GM12878 (cell line): ENCODE data around the gene ACOT12. TPM values are rescaled to one million over a fixed set of nuclear protein-coding genes. Genes with fewer than 3 reads are reported as not detected.

Experiments used
- ATAC-seq: fragments of 200-7000 bp; cut with Tn5 transposase; 3 replicates; pipeline ENCODE4 v1.9.1; 2020; ENCODE audit warnings: mild to moderate bottlenecking, moderate library complexity
- BruUV-seq: library from RNA; stranded (reverse); fragments of 400-500 nt; replicated peaks from 2 replicates; lab custom pipeline; 2021; lab: Mats Ljungman, UMichigan
- CTCF ChIA-PET: fragments of 300-600 bp; sonication (Branson Sonifier 250); formaldehyde crosslinking; extraction: SDS; loops from one replicate; lab custom pipeline; 2021; ENCODE audit warnings: inconsistent platforms; lab: Yijun Ruan, JAX
- POLR2A ChIA-PET: fragments of 350-600 bp; formaldehyde crosslinking; extraction: SDS; loops from one replicate; lab custom pipeline; 2021; ENCODE audit warnings: inconsistent platforms; lab: Charles Lee
- RAD21 ChIA-PET: fragments of 300-600 bp; sonication (Branson Sonifier 250); formaldehyde crosslinking; loops from one replicate; lab custom pipeline; 2023; ENCODE audit warnings: antibody characterized with exemption; ENCODE audit not compliant: unreplicated experiment; lab: Charles Lee
- SMC1A ChIA-PET: fragments of 300-600 bp; sonication (Branson Sonifier 250); formaldehyde crosslinking; loops from one replicate; lab custom pipeline; 2023; ENCODE audit not compliant: unreplicated experiment, uncharacterized antibody; lab: Charles Lee
- DNase-seq: peaks from one replicate; pipeline ENCODE4 v3.0.0-alpha.2; 2011; ENCODE audit warnings: low read depth, low spot score
- FAIRE-seq: peaks from 3 replicates; lab custom pipeline; 2011; peaks lifted over from hg19 to GRCh38; lab: Jason Lieb, UNC
- H2AFZ ChIP-seq: 2 replicates; pipeline ENCODE4 v1.6.0; 2011; ENCODE audit warnings: low read depth, low read length, control low read depth; ENCODE audit not compliant: control insufficient read depth
- H3K27ac ChIP-seq: 2 replicates; pipeline ENCODE4 v1.5.1; 2011; ENCODE audit warnings: control low read depth; ENCODE audit not compliant: control insufficient read depth, insufficient read depth
- H3K27me3 ChIP-seq, 2 experiments: replicated peaks in 1 of 2; 2 replicates each; pipeline versions ENCODE4 v1.6.0 to v1.6.1; 2011; ENCODE audit warnings: low read length in 1 of 2; ENCODE audit not compliant: control insufficient read depth in 2 of 2, insufficient read depth in 2 of 2
- H3K36me3 ChIP-seq, 2 experiments: 2 replicates each; pipeline ENCODE4 v1.5.1; 2011; ENCODE audit warnings: low read length in 1 of 2; ENCODE audit not compliant: control insufficient read depth in 2 of 2, insufficient read depth in 2 of 2
- H3K4me1 ChIP-seq: 2 replicates; pipeline ENCODE4 v1.6.1; 2011; ENCODE audit warnings: mild to moderate bottlenecking, low read length, moderate library complexity, mixed read lengths; ENCODE audit not compliant: control insufficient read depth, insufficient read depth
- H3K4me2 ChIP-seq: 2 replicates; pipeline ENCODE4 v1.6.0; 2011; ENCODE audit warnings: control low read depth; ENCODE audit not compliant: control insufficient read depth, insufficient read depth
- H3K4me3 ChIP-seq: fragments of 200-600 bp; sonication (generic); 2 replicates; pipeline ENCODE4 v1.5.1; 2016
- H3K79me2 ChIP-seq: 2 replicates; pipeline ENCODE4 v1.6.0; 2011; ENCODE audit warnings: low read length; ENCODE audit not compliant: control insufficient read depth, insufficient read depth
- H3K9ac ChIP-seq: 2 replicates; pipeline ENCODE4 v1.8.0; 2011; ENCODE audit warnings: low read length, control low read depth, mixed read lengths; ENCODE audit not compliant: control insufficient read depth, insufficient read depth
- H3K9me3 ChIP-seq: replicated peaks from 3 replicates; pipeline ENCODE4 v1.5.1; 2011; ENCODE audit warnings: mild to moderate bottlenecking, low read length; ENCODE audit not compliant: control insufficient read depth, insufficient read depth
- H4K20me1 ChIP-seq: 2 replicates; pipeline ENCODE4 v1.6.0; 2011; ENCODE audit not compliant: control insufficient read depth, insufficient read depth
- ATF2 ChIP-seq: IDR thresholded peaks from 2 replicates; pipeline ENCODE4 v1.6.1; 2012; ENCODE audit warnings: low read length, inconsistent platforms
- ATF3 ChIP-seq: IDR thresholded peaks from 2 replicates; pipeline ENCODE4 v1.6.1; 2011; ENCODE audit warnings: low read depth, mild to moderate bottlenecking, low read length, moderate library complexity, borderline replicate concordance; ENCODE audit errors: extremely low read depth
- CEBPB ChIP-seq, 2 experiments: fragments of 150-350 bp in 1 of 2; IDR thresholded peaks; 2 replicates each; pipeline ENCODE4 v1.6.1; 2012 to 2014; ENCODE audit warnings: low read depth in 2 of 2, low read length in 2 of 2, borderline replicate concordance in 1 of 2, inconsistent platforms in 1 of 2
- CREB1 ChIP-seq: IDR thresholded peaks from 2 replicates; pipeline ENCODE4 v1.6.1; 2012; ENCODE audit warnings: low read depth, mild to moderate bottlenecking, inconsistent platforms
- FOS ChIP-seq: IDR thresholded peaks from 3 replicates; pipeline ENCODE4 v1.6.1; 2011; ENCODE audit warnings: borderline replicate concordance; ENCODE audit not compliant: insufficient read length; ENCODE audit errors: extremely low read depth
- HSF1 ChIP-seq: fragments of 150-350 bp; IDR thresholded peaks from 2 replicates; pipeline ENCODE4 v1.6.1; 2014; ENCODE audit warnings: mild to moderate bottlenecking, low read depth, low read length
- LARP7 ChIP-seq: fragments of 450-650 bp; IDR thresholded peaks from 2 replicates; pipeline ENCODE4 v1.6.1; 2017; ENCODE audit warnings: mild to moderate bottlenecking
- NR2F1 ChIP-seq: fragments of 450-650 bp; conservative IDR thresholded peaks from 2 replicates; pipeline ENCODE4 v1.6.1; 2017; ENCODE audit warnings: mild to moderate bottlenecking
- RELA ChIP-seq: fragments of 450-650 bp; IDR thresholded peaks from 2 replicates; pipeline ENCODE4 v1.8.0; 2014; ENCODE audit warnings: borderline replicate concordance; ENCODE audit not compliant: partially characterized antibody
- RFX5 ChIP-seq: IDR thresholded peaks from 2 replicates; pipeline ENCODE4 v1.6.1; 2011; ENCODE audit warnings: low read depth, low read length, improper control_type of control experiment
- SMC3 ChIP-seq: IDR thresholded peaks from 2 replicates; pipeline ENCODE4 v1.6.1; 2011; ENCODE audit warnings: low read length, improper control_type of control experiment, borderline replicate concordance
- ZNF384 ChIP-seq: IDR thresholded peaks from 2 replicates; pipeline ENCODE4 v1.6.1; 2012; ENCODE audit warnings: low read depth, mild to moderate bottlenecking, low read length, improper control_type of control experiment, borderline replicate concordance
- WGBS: methylation state at CpG from one replicate; pipeline ENCODE4 v1.1.6; 2016; ENCODE audit warnings: low lambda C conversion rate; ENCODE audit not compliant: insufficient replicate concordance, insufficient coverage; ENCODE audit errors: missing lambda C conversion rate; 5-methylcytosine and 5-hydroxymethylcytosine counted together
- in situ Hi-C: fragments of 300-500 bp; cut with MboI; formaldehyde crosslinking; loops from 9 replicates; pipeline ENCODE4 v1.14.3; 2018; ENCODE audit warnings: mixed read lengths
- intact Hi-C: fragments of 100-400 bp; cut with micrococcal nuclease; formaldehyde crosslinking; loops from one replicate; pipeline ENCODE4 v1.14.2; 2022; ENCODE audit not compliant: unreplicated experiment
- polyA plus RNA-seq, 11 experiments: library from polyadenylated mRNA; depleted of rRNA in 4 of 11; unstranded in 6 of 11; stranded (reverse) in 5 of 11; fragments of >200 nt; fragmentation: Nextera tagmentation in 4 of 11; fragmentation: Illumina TruSeq in 1 of 11; extraction: Ambion mirVana in 4 of 11; extraction: Trizol in 1 of 11; gene quantifications; 1 replicate in 1 of 11; 2 replicates in 10 of 11; pipeline versions ENCODE4 v1.2.1 to v1.2.3, GENCODE V29; 2011 to 2016; ENCODE audit warnings: inconsistent platforms in 2 of 11, missing spikeins in 2 of 11, low read depth in 1 of 11
- total RNA-seq, 4 experiments: library from RNA; depleted of rRNA in 3 of 4; stranded (reverse); fragments of >200 nt in 3 of 4; fragmentation: Illumina TruSeq in 1 of 4; extraction: Trizol in 1 of 4; gene quantifications; 2 replicates each; pipeline versions ENCODE4 v1.2.1 to v1.2.3, GENCODE V29; 2013 to 2021

The ACOT12 gene
- total and polyA plus RNA-seq, 10 of the 15 experiments (the other 5 are each of a cell fraction or from before 2014, with no cell fraction given), result 0.08 TPM; not detected in 9

GRCh38 chr5:81395262-81395661 is 1.3 kb upstream of the ACOT12 start:
- POLR2A ChIA-PET, result no interaction called here
- Histone ChIP-seq H2AFZ (no peak overlapping the region), H3K79me2 (no peaks in the 10 kb centered on the region), H4K20me1 (no peaks in the 10 kb centered on the region), H3K4me2 (no peak overlapping the region), H3K27ac (no peak overlapping the region), H3K9ac (no peak overlapping the region), H3K9me3 (no peaks in the 10 kb centered on the region; the same call in 2 of the 3 replicates), H3K4me3 (no peak overlapping the region), H3K36me3 (no peaks in the 10 kb centered on the region), H3K27me3 (peaks cover 2% of the 10 kb centered on the region in 2 experiments; a peak in 3 of 4 replicates), H3K4me1 (no peaks in the 10 kb centered on the region)
- no TSS peak for BruUV-seq
- in situ Hi-C loops, result no loop called here
- FAIRE-seq (no peak), DNase-seq (no peak), ATAC-seq (no peak)
- TF ChIP-seq LARP7 (no peak), ATF3 (no peak), CEBPB (IDR thresholded peaks at IDR 0.05; ENCODE audit: borderline replicate concordance in 1 of 2, low read depth in 2 of 2, low read length in 2 of 2) (no peak), RELA (no peak), ATF2 (no peak), FOS (no peak), RFX5 (no peak), SMC3 (no peak), HSF1 (no peak), ZNF384 (no peak), CREB1 (no peak), NR2F1 (no peak)
- RAD21 ChIA-PET, result no interaction called here
- SMC1A ChIA-PET, result no interaction called here
- CTCF ChIA-PET, result no interaction called here
- 76% methylated on average over 3 of the region's 3 CpGs for WGBS
- intact Hi-C loops, result no loop called here
